GM19397 (cell line): ENCODE data around the gene SLC12A8.

ENCODE experiments used
- ATAC-seq: cut with Tn5 transposase; IDR thresholded peaks from one replicate; pipeline ENCODE4 v1.9.1; 2021; ENCODE audit warnings: mild to moderate bottlenecking, moderate library complexity; ENCODE audit not compliant: unreplicated experiment

The SLC12A8 gene

GRCh38 chr3:125156456-125156855 lies 56.1 kb downstream of the SLC12A8 start:
- ATAC-seq = no peak

GRCh38 chr3:125154800-125155269 lies 57.7 kb downstream of the SLC12A8 start:
- no peak for ATAC-seq

DNA sequence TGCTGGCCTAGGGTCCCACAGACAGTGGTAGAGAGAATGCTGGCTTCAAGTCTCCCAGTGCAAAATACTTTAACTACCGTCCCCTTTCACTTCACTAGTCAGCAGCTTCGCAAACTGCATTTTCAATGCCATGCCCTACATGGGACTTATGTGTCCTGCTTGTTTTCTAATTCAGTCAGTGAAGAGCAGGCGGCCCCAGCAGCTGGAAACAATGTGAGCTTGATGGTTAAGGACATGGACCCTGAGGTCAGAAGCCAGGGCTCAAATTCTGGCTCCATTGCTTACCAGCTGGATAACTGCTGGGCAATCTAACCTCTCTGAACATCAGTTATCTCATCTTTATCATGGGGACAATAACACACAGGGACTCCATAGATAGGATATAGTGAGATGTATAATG lies 58.4 kb downstream of the SLC12A8 start:
- no peak for ATAC-seq

- ATAC-seq = no peak
Observed at GRCh38 chr3:125152951-125153350, 59.6 kb downstream of the SLC12A8 start.

GRCh38 chr3:125151916-125152315 lies 60.6 kb downstream of the SLC12A8 start:
- no peak for ATAC-seq

DNA sequence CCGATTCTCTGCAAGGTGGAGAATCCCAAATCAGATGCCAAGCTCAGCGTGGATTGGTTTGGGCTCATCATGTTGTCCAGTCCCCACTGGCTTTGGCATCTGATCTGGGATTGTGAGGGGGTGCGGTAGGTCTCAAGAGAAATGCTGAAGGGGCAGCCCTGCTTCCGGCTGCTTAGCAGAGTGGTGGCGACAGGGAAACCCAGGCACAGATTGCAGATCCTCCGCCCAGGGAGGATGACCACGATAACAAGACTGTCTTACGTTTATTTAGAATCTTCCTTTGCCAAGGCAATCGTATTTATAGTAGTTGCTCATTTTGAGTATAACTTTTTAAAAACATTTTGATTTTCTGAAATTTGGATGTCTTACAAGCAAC lies 61.1 kb downstream of the SLC12A8 start:
- no peak for ATAC-seq

GRCh38 chr3:125150525-125151441 lies 61.8 kb downstream of the SLC12A8 start:
- no peak for ATAC-seq

- ATAC-seq = no peak
Observed at GRCh38 chr3:125149462-125149861, 63.1 kb downstream of the SLC12A8 start.

DNA sequence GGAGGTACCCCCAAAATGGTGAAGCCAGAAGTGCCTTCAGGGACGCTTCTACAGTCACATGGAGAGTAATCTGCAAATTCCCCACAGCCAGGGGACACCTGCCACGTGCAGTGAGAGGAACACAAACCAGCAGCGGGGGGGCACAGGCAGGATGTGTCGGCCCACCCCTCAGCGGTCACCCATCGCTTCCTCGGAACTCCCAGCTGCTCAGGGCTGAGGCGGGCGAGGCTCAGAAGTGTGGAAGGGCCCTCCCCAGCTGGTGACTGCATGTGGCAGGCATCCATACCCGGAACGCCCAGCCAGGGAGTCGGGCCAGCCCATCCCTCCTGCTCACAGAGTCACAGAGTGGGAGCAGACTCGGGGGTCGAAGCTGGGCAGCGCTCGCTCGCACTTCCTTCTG lies 63.7 kb downstream of the SLC12A8 start:
- no peak for ATAC-seq

DNA sequence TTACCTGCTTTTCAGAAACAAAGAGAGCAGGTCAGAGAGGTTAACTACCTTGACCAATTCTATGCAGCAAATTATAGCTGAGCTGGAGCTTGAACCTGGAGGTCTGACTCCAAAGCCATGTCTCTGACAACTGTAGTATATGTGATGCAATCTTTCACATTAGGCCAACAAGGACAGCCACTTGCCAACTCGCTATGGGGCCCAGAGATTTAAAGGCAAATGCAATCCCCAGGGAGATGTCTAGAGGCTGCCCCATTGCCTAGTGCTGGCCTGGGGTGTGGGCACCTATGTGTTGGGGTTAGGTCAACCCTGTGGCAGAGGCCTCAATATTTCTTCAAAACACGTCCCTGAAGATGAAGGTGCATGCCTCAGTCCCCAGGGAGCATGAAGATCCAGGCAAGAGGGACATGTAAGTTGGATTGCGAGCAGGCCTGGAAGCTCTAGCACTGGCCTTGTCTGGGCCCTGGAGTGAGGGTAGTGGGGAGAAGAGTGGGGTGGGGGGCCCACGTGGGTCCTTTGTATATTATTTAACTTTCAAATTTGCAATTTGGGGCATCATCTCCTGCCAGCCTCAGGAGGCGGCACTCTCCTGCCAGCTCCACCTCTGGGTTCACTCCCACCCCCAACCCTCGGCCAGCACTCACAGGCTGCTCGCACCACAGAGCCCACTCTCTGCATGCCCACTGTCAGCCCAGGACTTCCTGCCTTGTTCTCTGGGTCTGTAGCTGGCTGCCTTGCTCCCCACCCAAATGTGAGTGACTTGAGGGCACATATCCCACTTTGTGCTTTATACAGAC lies 64.3 kb downstream of the SLC12A8 start:
- ATAC-seq = no peak

DNA sequence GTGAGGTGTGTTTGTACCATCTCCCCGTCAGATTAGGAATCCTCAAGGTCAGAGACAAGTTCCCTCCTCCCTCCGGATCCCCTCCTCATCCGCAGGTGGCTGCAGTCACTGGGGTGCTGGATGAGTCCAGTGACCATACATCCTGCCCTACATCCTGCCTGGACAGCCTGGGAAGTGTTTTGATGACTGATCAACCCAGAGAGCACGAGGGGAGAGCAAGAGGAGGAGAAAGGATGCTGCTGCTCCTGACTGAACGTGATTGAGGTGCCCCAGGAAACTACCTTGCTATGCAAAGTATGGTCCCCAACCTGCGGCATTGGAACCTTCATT lies 65.1 kb downstream of the SLC12A8 start:
- ATAC-seq = no peak

DNA sequence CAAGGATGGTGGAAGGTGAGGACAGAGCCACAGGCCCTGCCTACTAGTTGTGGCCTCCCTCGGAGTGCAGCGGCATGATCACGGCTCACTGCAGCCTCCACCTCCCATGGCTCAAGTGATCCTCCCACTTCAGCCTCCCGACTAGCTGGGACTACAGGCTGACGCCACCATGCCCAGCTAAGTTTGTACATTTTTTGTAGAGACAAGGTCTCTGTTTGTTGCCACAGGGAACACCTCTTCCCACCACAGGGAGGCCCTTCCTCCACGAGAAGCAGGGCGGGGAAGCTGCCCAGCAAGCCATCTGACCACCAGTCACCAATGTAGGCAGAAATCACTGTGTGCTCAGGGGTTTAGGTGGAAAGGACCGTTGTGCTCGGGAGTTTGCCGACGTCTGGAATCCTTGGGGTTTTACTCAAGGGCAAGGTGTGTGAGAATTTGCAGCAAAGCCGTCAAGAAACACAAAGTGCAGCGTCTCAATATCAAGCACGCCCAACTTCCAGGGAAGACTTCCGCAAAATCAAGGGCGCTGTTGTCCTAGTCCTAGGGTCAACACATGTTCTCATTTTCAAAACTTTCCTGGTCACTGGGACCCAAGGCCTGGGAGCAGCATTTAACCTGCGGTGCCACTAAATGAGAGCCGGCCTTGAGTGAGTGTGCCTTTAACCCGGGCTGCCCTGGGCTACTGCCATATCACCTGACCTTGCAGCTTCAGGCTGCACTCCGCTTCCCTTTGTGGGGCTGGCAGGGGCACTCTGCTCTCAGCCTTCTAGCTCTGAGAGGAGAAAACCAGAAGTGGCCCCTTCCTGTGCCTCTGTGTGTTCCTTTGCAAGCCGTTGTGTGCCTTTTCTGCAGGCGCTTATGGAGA lies 65.7 kb downstream of the SLC12A8 start:
- ATAC-seq = no peak

DNA sequence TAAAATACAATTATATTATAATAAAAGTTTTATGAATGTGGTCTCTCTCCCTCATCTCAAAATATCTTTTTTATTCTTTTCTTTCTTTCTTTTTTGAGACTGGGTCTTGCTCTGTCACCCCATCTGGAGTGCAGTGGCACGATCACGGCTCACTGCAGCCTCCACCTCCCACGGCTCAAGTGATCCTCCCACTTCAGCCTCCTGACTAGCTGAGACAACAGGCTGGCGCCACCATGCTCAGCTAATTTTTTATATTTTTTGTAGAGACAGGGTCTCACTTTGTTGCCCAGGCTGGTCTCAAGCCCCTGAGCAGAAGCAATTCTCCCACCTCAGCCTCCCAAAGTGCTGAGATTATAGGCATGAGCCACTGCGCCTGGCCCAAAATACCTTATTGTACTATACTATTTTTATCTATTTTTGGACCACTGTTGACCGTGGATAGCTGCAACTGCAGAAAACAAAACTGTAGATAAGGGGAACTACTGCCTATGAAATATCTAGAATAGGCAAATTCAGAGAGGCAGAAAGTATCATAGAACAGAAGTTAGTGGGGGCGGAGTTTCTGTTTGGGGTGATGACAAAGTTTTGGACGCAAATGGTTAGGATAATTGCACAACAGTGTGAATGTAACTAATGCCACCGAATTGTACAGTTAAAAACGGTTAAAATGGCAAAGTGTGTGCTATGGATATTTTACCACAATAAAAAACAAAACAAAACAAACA lies 66.6 kb downstream of the SLC12A8 start:
- no peak for ATAC-seq

DNA sequence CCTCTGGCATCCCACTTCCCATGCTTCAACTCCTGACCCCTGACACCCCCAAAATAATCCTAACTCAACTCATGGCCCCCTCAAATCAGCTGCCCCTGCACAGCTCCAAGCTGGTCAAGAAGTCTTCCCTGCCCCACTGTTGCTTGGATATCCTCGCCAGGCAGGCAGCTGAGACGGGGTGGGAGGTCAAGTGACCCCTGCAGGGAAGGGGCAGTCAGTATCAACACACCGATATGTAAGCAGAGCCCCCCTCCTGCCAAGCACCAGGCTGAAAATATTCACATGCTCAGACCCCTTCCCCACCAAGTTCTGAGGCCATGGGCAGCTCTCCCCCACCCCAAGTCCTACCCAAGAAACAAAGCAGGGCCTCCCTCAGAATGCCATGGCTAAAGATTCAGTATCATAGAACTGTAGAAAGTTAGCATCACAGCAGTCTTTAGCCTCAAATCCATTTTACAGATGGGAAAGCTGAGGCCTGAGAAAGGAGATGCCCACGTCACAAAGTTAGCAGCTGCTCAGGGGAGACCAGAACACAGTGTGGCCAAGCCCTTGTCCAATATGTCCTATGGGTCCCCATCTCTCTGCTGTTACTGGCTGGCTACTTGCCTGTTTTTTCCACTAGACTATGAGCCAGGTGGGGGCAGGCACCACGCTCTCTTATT lies 67.8 kb downstream of the SLC12A8 start:
- ATAC-seq = no peak

DNA sequence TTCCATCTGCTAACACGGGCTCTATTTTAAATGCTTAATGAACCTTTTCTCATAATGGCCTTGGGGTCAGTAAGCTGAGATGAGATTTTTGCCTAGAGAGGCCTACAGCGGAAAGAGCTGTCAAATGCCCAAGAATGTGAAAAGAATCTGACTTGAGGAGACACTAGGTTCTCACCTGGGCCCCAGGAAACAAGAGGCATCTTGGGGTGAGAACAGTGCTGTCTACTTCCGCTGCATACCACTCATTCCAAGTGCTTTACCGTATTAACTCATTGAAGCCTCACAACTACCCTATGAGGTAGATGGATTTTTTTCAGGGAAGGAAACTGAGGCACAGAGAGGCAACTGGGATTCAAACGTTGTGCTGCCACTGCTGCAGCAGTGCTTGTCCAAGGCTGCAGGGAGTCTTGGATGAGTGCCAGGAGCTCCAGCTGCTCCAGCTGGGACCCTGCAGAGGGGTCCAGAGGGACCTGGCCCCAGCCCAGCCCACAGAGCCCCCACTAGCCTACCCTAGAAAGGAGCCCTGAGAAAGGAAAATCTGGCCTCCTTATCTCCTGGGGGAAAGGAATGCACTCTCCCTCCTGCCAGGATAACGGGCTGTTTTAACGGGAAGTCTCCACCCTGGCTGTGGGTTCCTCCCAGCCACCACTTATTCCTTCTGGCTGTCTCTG lies 68.4 kb downstream of the SLC12A8 start:
- ATAC-seq = no peak

DNA sequence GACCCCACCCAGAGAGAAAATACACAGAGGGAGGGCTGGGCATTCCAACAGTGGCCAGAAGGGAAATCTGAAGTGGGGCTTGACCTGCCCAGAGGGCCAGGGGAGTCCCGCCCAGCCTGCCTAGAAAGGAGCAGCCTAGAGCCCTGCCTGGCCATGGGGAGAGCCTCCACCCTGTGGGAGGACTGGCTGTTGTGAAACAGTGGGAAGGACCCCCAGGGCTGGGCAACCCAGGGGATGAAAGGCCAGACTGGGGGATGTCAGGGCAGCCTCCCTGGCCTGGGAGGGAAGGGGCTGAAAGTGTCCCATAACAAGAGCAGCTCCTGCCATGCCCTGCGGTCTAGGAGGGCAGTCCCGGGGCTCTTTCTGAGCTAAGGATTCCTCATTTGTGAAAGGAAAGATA lies 69.0 kb downstream of the SLC12A8 start:
- ATAC-seq = no peak

- ATAC-seq = no peak
Observed at GRCh38 chr3:125142940-125143339, 69.6 kb downstream of the SLC12A8 start.

DNA sequence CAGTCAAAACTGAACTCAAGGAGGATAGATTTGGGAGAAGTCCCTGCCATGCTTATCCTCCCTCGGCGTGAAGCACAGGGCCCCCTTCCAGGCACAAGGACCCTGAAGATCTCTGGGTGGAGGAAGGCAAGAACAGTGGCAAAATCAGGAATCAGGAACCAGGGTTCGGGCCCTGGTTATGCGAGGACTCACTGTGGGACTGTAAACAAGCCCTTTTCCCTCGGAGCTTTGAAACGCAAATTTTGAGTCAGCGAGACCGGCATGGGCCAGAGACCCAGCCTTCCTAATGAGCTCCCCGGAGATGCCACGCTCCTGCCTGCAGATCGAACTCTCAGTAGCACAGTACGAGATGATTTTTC lies 70.1 kb downstream of the SLC12A8 start:
- no peak for ATAC-seq

DNA sequence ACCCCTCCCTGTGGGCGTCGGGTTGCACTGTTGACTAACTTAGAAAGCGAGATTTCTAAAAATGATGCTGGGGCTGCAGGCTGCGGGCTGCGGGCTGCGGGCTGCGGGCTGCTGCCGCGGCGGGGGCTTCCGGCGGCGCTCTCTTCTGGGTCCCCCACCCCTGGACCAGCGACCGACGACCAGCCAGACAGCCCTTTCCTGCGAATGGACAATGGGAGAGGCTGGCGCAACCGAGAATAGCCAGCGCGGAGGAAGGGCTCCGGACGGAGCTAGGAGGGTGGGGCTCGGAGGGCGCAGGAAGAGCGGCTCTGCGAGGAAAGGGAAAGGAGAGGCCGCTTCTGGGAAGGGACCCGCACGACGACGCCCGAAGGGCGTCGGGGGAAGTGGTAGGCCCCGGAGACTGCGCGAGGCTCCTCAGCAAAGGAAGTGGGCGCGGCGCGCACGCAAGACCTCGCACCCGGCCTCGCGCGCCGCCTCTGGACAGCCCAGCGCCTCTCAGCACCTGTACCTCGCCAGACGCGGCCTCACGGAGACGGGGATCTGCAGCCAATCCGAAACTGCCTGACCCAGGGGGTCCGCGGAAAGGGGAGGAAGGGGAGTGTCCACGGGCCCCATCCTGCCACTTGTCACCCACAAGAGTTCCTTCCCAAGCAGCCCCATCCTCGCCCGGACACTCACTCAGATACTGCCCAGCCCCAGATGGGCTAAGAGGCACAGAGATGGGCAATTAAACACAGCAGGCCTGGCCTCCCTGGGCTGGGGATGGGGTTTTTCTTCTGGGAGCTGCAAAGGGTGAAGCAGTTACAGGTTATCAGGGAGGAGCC lies 70.7 kb downstream of the SLC12A8 start:
- ATAC-seq = peak; percentile 75
